Uterine smooth muscle cell (primary cell): Measurements from ENCODE around the gene RMRP. TPM values are rescaled to one million over a fixed set of nuclear protein-coding genes. Genes with fewer than 3 reads are reported as not detected.

ENCODE experiments used
- total RNA-seq: library from RNA; depleted of rRNA; stranded (reverse); fragments of >200 nt; gene quantifications from 2 replicates; pipeline ENCODE4 v1.2.3, GENCODE V29; 2014

The RMRP gene
- total RNA-seq, result 11,544 and 12,668 TPM in 2 replicates

DNA sequence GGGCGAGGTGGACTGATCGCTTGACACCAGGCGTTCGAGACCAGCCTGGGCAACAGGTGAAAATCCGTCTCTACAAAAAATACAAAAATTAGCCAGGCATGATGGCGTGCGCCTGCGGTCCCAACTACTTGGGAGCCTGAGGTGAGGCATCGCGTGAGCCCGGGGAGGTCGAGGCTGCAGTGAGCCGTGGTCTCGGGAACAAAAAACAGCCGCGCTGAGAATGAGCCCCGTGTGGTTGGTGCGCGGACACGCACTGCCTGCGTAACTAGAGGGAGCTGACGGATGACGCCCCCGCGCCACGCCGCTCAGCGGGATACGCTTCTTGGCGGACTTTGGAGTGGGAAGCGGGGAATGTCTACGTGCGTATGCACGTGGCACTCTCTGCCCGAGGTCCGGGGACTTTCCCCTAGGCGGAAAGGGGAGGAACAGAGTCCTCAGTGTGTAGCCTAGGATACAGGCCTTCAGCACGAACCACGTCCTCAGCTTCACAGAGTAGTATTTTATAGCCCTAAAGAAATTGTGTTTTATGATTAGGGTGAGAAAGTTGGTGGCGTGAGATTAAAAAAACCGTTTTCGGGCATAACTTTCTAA lies at the start of gene RMRP:
TSS of gene RMRP (minus strand) at position 474 of the 591 bp plus-strand sequence.

DNA sequence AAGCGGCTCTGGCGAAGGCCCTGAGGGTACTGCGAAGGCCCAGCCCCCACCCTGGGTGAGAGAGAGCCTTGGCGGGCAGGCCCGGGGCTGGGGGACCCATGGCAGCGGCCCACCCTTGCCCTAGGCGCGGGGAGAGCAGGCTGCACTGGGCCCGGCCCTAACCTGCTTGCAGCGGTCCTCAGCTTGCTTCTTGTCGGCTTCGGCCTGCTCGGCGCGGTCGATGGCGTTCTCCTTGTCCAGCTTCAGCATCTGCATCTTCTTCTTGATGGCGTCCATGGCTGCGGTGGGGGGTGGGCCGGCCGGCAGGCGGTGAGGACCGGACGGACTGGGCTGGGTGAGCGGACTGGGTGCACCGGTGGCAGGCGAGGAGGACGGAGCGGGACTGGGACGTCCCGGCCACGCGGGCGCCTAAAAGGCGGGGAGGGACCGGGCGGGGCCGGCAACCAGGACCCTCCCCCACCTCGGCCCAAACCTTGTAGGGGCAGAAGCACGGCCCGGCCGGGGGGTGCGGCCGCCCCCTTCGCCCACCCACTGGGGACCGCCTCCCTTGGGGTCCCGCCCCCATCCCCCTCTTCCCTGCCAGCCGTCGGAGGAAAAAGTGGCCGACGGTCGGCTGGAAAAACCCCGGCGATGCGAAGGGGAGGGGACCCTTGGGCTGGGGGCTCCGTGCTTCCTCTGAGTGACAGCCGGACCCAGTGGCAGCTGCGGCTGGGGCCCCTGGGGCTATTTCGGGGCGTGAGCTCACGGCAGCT lies 31.9 kb upstream of the RMRP start, which contains the start of gene TPM2:
TSS of gene TPM2 (minus strand) at position 384 of the 752 bp plus-strand sequence. CDS start at position 276, 108 bp downstream.

DNA sequence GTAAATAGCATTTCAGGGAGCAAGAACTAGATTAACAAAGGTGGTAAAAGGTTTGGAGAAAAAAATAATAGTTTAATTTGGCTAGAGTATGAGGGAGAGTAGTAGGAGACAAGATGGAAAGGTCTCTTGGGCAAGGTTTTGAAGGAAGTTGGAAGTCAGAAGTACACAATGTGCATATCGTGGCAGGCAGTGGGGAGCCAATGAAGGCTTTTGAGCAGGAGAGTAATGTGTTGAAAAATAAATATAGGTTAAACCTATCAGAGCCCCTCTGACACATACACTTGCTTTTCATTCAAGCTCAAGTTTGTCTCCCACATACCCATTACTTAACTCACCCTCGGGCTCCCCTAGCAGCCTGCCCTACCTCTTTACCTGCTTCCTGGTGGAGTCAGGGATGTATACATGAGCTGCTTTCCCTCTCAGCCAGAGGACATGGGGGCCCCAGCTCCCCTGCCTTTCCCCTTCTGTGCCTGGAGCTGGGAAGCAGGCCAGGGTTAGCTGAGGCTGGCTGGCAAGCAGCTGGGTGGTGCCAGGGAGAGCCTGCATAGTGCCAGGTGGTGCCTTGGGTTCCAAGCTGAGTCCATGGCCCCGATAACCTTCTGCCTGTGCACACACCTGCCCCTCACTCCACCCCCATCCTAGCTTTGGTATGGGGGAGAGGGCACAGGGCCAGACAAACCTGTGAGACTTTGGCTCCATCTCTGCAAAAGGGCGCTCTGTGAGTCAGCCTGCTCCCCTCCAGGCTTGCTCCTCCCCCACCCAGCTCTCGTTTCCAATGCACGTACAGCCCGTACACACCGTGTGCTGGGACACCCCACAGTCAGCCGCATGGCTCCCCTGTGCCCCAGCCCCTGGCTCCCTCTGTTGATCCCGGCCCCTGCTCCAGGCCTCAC lies 15.6 kb upstream of the RMRP start, which contains the start of gene CA9:
TSS of gene CA9 (plus strand) at position 797 of the 893 bp plus-strand sequence. CDS start at position 829, 32 bp downstream.

DNA sequence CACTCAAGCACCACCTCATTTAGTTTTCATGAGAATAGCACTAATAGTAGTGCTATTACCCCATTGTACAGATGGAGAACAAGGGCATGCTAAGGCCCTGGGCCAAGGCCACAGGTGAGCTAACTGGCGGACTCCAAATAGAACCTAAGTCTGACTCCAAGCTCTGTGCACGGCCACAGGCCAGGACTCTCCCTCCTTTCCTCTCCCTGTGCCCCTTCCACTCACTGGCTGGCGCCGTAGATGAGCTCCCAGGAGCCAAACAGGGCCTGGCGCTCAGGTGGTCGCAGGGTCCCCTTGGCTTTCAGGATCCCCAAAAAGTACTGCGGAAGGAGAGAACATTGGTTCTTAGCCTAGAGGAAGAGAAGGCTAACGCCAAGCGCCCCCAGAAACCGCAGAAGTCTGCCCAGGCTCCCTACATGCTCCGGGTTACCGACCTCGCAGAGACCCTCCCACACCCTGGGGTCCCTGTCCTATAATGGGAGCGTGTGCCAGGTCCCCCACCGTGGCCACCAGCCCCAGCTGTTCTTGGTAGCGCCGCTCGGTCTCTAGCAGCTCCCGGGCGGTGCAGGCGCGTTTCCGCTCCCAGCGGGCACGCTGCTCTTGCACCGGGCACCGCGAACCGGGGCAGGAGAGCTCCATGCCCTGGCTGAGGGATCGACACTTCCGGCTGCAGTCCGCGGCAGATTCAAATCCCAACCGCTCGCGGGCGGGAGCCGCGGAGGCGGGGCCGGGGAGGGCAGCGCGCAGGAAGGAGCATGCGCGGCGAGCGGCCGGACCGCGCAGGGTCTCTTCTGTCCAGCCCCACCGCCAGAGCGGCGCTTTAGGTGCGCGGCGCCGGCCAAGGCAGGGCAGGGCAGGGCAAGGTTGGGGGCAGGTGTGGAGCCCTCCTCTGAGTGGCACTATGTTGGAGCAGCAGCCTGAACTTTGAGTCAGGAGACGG lies 7.0 kb upstream of the RMRP start, which contains the start of gene ARHGEF39:
TSS of gene ARHGEF39 (minus strand) at position 665 of the 940 bp plus-strand sequence. CDS start at position 639, 26 bp downstream.

DNA sequence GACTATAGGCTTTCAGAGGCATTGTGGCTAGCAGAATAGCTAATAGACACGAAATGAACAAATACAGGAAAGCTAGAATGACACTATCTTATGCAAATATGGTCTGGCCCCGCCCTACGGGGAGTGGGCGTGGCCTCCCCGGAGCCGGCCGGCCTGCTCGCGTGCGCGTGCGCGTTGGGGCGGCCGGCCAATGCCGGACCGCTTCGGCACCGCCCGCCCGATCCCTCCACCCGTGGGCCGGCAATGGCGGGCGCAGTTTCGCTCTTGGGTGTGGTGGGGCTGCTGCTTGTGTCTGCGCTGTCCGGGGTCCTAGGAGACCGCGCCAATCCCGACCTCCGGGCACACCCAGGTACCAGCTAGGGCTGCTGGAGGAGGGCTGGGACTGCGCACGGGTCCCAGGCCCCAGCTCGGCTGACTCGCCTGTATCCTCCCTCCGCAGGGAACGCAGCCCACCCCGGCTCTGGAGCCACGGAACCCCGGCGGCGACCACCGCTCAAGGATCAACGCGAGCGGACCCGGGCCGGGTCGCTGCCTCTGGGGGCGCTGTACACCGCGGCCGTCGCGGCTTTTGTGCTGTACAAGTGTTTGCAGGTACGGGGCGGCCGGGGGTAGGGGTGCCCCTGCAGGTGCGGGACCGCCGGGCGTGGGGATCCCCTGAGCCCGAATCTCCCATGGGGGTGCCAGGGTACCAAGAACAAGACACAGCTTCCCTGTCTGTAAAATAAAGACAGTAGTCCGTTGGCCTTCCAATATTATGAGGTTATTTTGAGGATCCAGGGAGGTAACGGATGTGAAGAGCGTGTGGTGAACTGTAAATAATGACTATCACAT lies 533 bp upstream of the RMRP start, which contains the start of gene CCDC107:
TSS of gene CCDC107 (plus strand) at position 156 of the 831 bp plus-strand sequence. CDS start at position 244, 88 bp downstream.

DNA sequence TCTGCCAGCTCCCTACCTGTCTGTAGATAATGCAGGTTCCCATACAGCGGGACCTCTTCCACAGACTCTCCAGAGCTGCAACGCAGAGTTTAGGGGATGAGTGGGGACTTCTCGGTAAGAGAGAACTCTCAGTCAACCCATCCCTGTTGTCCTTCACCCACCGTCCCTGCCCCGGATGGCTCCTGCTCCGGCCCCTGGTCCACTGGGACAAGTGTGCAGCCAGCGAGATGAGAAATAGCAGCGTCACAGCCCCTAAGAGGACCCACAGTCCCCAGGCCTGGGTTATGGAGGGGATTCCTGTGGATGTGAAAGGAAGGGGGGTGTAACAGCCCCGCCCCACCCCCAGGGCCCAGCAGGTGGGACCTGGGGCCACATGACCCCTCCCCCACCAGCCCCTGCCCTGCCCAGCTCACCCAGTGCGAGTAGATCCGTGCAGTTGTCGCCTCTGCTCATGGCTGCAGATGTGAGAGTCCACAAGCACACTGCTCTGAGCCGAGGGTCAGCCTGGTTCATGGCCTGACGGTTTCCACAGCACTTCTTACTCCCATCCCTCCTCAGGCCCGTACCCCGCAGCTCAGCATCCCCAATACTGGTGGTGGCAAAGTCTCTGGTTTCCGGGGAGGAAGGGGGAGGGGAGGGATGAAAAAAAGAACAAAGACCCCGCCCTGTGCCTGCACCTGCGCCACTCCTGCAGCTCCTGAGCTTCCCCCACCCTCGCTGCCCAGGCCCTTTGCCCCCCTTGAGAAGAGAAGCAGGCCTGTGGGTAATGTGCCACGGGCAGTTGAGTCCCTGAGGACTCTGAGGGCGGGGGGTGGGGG lies 7.3 kb downstream of the RMRP start, which contains the start of gene SIT1:
TSS of gene SIT1 (minus strand) at position 591 of the 818 bp plus-strand sequence. CDS start at position 513, 78 bp downstream.

DNA sequence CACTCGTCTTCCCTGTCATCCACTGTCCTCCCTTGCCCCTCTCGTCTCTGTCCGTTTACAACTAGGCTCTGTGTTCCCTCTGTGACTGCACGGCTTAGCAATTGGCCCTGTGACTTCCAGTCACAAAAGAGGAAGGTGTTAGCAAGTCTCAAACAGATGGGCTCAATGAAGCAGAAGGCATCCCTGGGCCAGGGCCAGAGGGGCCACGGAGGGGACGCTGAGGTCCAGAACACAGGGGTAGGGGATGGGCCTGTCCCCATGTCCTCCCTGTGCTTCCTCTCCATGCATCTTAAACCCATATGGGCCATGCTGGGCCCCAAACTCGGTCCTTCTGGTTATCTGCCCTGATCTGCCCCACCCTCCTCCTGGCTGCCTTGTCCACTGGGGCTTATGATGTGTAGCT lies 39.5 kb downstream of the RMRP start, which contains the start of gene CD72:
TSS of gene CD72 (minus strand) at position 89 of the 403 bp plus-strand sequence. CDS start 110 bp downstream, outside the sequence.

Other genes with a start within 250 kb of the RMRP start
- 20.3 and 24.7 TPM in 2 replicates for gene RUSC2, start 167.9 kb downstream of the RMRP start, total RNA-seq
- gene TESK1, start 52.8 kb downstream of the RMRP start, total RNA-seq, result 10.2 and 13.1 TPM in 2 replicates
- 0.87 and 1.2 TPM in 2 replicates for gene CD72, start 39.6 kb downstream of the RMRP start, total RNA-seq
- not detected in 2 replicates for gene SIT1, start 7.1 kb downstream of the RMRP start, total RNA-seq
- gene CCDC107, start 273 bp upstream of the RMRP start, total RNA-seq, result 23.6 and 24.0 TPM in 2 replicates
- gene ARHGEF39, start 7.2 kb upstream of the RMRP start, total RNA-seq, result 0.87 and 4.4 TPM in 2 replicates
- 0.44 and 8.6 TPM in 2 replicates for gene CA9, start 15.9 kb upstream of the RMRP start, total RNA-seq
- 1,069 and 1,713 TPM in 2 replicates for gene TPM2, start 31.9 kb upstream of the RMRP start, total RNA-seq
- gene TLN1, start 74.2 kb upstream of the RMRP start, total RNA-seq, result 584 and 593 TPM in 2 replicates
- gene CREB3, start 74.6 kb upstream of the RMRP start, total RNA-seq, result 84.7 and 90.6 TPM in 2 replicates
- gene GBA2, start 91.2 kb upstream of the RMRP start, total RNA-seq, result 27.0 and 27.5 TPM in 2 replicates
- 11.1 and 12.6 TPM in 2 replicates for gene RGP1, start 91.3 kb upstream of the RMRP start, total RNA-seq
- 0.62 TPM in 1 of 2 replicates, not detected in the other for gene MSMP, start 96.3 kb upstream of the RMRP start, total RNA-seq
- 27.6 and 32.1 TPM in 2 replicates for gene NPR2, start 133.6 kb upstream of the RMRP start, total RNA-seq
- gene SPAG8, start 154.2 kb upstream of the RMRP start, total RNA-seq, result 0.75 and 1.3 TPM in 2 replicates
- 18.6 and 25.8 TPM in 2 replicates for gene HINT2, start 157.0 kb upstream of the RMRP start, total RNA-seq
- not detected in 2 replicates for gene FAM221B, start 170.7 kb upstream of the RMRP start, total RNA-seq
- gene TMEM8B, start 171.2 kb upstream of the RMRP start, total RNA-seq, result 2.2 and 4.1 TPM in 2 replicates
- not detected in 2 replicates for gene OR13J1, start 212.4 kb upstream of the RMRP start, total RNA-seq
- gene HRCT1, start 248.2 kb upstream of the RMRP start, total RNA-seq, result 0.11 and 0.25 TPM in 2 replicates